ENCODE measurements around the gene TMEFF1.

Gene TMEFF1, protein sequence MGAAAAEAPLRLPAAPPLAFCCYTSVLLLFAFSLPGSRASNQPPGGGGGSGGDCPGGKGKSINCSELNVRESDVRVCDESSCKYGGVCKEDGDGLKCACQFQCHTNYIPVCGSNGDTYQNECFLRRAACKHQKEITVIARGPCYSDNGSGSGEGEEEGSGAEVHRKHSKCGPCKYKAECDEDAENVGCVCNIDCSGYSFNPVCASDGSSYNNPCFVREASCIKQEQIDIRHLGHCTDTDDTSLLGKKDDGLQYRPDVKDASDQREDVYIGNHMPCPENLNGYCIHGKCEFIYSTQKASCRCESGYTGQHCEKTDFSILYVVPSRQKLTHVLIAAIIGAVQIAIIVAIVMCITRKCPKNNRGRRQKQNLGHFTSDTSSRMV
- total RNA-seq, result 0 reads per million in 3 donors

- no peaks in the 10 kb centered on the region for H3K36me3 ChIP-seq (ENCODE audit: control insufficient read depth, insufficient read depth, low read length)
- peaks cover 16% of the 10 kb centered on the region for H3K27me3 ChIP-seq (replicated peaks; ENCODE audit: control insufficient read depth, insufficient read depth, low read length, poor library complexity, severe bottlenecking)
- H3K4me3 ChIP-seq (ENCODE audit: insufficient read depth, low read depth, low read length, poor library complexity, severe bottlenecking), result peak within 1 kb of the TSS; percentile 45
- peak in 1 of 3 donors; percentile 2 for DNase-seq
- H3K4me1 ChIP-seq (ENCODE audit: control insufficient read depth, insufficient read depth, low read length, poor library complexity, severe bottlenecking), result no peaks in the 10 kb centered on the region
- no peaks in the 10 kb centered on the region for H3K9me3 ChIP-seq (ENCODE audit: control insufficient read depth, low read length)
- H3K27ac ChIP-seq (ENCODE audit: insufficient read depth, low read length, poor library complexity, severe bottlenecking), result no peak within 1 kb of the TSS
Measured at GRCh38 chr9:100472788-100473275, at the start of gene TMEFF1. Gene TMEFF1 (plus strand): TSS chr9:100473149. CDS start chr9:100473545, 396 bp downstream.

DNA sequence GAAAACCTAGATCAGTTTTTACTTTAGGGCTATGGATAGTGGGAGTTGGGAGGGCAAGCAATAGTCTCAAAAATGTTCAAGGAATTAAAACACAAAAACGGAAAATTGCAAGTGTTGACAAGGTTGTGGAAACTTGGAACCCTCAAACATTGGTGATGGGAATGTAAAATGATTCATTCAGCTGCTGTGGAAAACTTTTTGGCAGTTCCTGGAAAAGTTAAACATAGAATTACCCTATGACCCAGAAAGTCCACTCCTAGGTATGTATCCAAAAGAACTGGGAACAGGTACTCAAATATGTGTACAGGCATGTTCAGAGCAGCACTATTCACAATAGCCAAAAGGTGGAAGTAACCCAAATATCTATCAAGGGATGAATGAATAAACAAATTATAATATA is 47.2 kb upstream of the TMEFF1 start:
- no peak for DNase-seq
- Histone ChIP-seq H3K27me3 (replicated peaks; ENCODE audit: control insufficient read depth, insufficient read depth, low read length, poor library complexity, severe bottlenecking) (no peaks in the 10 kb centered on the region), H3K4me3 (ENCODE audit: insufficient read depth, low read depth, low read length, poor library complexity, severe bottlenecking) (no peak overlapping the region), H3K4me1 (ENCODE audit: control insufficient read depth, insufficient read depth, low read length, poor library complexity, severe bottlenecking) (peaks cover 10% of the 10 kb centered on the region), H3K36me3 (ENCODE audit: control insufficient read depth, insufficient read depth, low read length) (no peaks in the 10 kb centered on the region), H3K9me3 (ENCODE audit: control insufficient read depth, low read length) (no peaks in the 10 kb centered on the region), H3K27ac (ENCODE audit: insufficient read depth, low read length, poor library complexity, severe bottlenecking) (no peak overlapping the region)

GRCh38 chr9:100426189-100426529 is 46.8 kb upstream of the TMEFF1 start:
- Histone ChIP-seq H3K9me3 (ENCODE audit: control insufficient read depth, low read length) (no peaks in the 10 kb centered on the region), H3K4me1 (ENCODE audit: control insufficient read depth, insufficient read depth, low read length, poor library complexity, severe bottlenecking) (peaks cover 10% of the 10 kb centered on the region), H3K27ac (ENCODE audit: insufficient read depth, low read length, poor library complexity, severe bottlenecking) (no peak overlapping the region), H3K36me3 (ENCODE audit: control insufficient read depth, insufficient read depth, low read length) (no peaks in the 10 kb centered on the region), H3K27me3 (replicated peaks; ENCODE audit: control insufficient read depth, insufficient read depth, low read length, poor library complexity, severe bottlenecking) (no peaks in the 10 kb centered on the region), H3K4me3 (ENCODE audit: insufficient read depth, low read depth, low read length, poor library complexity, severe bottlenecking) (peak overlapping the region; percentile 80)
- DNase-seq, result no peak

DNA sequence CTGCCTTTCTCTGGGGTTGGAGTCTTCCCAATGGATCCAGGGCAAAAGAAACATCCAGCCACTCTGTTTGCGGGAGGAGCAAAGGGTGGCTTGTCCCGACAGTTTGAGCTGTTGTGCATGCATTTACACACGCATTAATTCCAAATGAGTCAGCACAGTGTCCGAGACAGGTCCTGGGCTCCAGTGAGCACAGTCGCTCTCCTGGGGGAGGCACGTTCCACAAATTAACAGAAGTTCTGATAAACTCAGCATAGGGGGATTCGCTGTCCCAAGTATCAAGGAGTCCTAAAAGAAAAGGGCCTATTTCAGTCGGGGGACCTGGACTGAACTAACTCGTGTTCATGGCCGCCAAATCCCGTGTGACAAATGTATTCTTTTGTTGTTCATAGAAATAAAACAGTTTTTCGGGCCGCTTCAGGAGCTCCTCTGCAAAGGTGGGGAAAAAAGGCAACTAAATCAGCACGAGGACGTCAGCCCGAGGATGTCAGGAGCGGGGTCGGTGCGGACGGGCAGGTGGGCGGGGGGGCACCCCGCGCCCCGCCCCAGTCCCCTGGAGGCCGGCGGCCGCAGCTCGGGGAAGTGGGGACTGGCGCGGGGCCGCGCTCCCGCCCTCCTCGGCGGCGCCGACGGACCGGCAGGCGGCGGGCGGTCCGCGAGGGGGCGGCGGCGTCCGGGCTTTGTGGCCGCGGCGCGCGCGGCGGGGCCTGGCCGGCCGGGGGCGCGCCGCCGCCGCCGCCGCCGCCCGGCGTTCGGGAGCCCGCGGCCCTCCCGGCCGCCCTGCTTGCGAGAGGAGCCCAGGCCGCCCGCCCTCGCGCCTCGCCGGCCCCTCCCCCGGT is 46.2 kb upstream of the TMEFF1 start, which contains the start of gene MSANTD3:
Gene MSANTD3, plus strand, starts transcription at position 614 of the 836 bp plus-strand sequence. CDS start 14,796 bp downstream, outside the sequence.
- no peaks in the 10 kb centered on the region for H3K27me3 ChIP-seq (replicated peaks; ENCODE audit: control insufficient read depth, insufficient read depth, low read length, poor library complexity, severe bottlenecking)
- H3K27ac ChIP-seq (ENCODE audit: insufficient read depth, low read length, poor library complexity, severe bottlenecking), result peak within 1 kb of the TSS; percentile 51
- peak within 1 kb of the TSS; percentile 80 for H3K4me3 ChIP-seq (ENCODE audit: insufficient read depth, low read depth, low read length, poor library complexity, severe bottlenecking)
- peak; percentile 24 to 49 (median 34) for DNase-seq
- H3K36me3 ChIP-seq (ENCODE audit: control insufficient read depth, insufficient read depth, low read length), result no peaks in the 10 kb centered on the region
- no peaks in the 10 kb centered on the region for H3K9me3 ChIP-seq (ENCODE audit: control insufficient read depth, low read length)
- peaks cover 10% of the 10 kb centered on the region for H3K4me1 ChIP-seq (ENCODE audit: control insufficient read depth, insufficient read depth, low read length, poor library complexity, severe bottlenecking)

DNA sequence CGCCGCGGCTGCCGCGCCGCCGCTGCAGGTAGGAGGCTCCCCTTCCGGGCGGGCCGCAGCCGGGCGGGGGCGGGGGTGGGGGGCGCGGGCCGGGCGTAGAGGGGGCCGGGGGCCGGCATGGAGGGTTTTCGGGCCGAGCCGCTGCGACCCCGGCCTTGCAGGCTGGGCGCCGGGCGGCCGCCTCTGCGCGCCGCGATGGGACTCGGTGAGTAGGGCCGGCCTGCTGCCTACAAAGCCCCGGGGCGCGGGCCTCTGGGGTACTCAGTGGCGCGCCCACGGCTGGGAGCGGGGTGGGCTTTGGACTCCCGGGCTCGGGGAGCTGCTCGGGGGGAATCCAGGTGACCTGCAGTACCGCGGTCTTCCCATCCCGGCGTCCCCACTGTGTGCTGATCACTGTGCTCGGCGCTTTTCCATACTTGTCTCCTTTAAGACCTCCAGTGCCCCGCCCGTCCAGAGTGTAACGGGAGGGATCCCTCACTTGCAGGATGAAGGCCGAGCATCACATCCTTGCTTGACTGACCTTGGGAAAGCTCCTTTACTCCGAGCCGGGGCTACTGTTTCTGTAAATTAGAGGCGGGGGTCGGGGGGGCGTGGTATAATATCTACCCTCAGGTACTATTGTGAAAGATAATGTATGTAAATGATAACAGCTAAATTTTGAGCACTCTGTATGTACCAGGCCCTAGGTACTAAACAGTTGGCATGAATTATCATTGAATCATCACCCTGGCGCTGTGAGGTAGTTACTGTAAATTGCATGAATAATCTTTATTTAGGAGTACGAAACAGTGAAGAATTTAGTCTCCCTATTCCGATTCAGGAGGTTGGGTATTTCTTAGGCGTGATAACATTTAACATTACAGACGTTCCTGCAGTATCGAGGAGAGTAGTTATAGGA is 45.3 kb upstream of the TMEFF1 start:
- H3K4me3 ChIP-seq (ENCODE audit: insufficient read depth, low read depth, low read length, poor library complexity, severe bottlenecking), result peak overlapping the region; percentile 72
- peak in 1 of 3 donors; percentile 3 for DNase-seq
- no peaks in the 10 kb centered on the region for H3K36me3 ChIP-seq (ENCODE audit: control insufficient read depth, insufficient read depth, low read length)
- no peaks in the 10 kb centered on the region for H3K9me3 ChIP-seq (ENCODE audit: control insufficient read depth, low read length)
- no peaks in the 10 kb centered on the region for H3K27me3 ChIP-seq (replicated peaks; ENCODE audit: control insufficient read depth, insufficient read depth, low read length, poor library complexity, severe bottlenecking)
- peak overlapping the region; percentile 51 for H3K27ac ChIP-seq (ENCODE audit: insufficient read depth, low read length, poor library complexity, severe bottlenecking)
- peaks cover 10% of the 10 kb centered on the region for H3K4me1 ChIP-seq (ENCODE audit: control insufficient read depth, insufficient read depth, low read length, poor library complexity, severe bottlenecking)

DNA sequence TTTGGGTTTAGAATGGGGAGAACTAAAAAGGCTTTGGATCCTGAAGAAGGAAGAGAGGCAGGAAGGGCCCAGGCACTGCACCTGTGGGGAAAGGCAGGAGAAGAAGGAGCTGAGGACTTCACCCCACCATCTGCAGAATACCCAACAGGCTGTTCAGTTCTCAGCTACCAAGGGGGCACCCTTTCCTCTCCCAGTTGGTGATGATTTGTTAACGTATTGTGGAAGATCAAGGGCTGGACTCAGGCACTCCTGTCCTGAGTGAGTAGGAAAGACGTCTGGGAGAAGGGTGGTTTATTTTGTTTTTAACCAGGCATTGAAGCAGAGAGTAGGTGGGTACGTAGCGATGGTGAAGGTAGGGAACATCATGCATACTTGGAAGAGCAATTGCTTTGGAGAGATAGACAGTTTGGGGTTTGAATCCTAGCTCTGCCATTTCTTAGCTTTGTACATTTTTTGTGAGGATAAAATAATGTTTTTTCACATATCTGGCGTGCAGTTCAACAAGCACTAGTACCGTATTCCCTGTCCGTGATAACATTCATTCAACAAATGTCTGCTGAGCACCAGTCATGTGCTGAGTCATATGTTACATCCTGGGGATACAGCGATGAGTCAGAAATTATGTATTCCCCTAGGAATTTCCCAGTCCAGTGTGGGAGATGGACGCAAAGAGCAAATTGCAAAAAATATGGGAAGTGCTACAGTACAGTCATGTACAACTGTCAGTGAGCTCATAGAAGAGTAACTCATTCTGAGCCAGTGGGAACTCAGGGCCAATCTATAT is 43.9 kb upstream of the TMEFF1 start:
- Histone ChIP-seq H3K4me3 (ENCODE audit: insufficient read depth, low read depth, low read length, poor library complexity, severe bottlenecking) (no peak overlapping the region), H3K27ac (ENCODE audit: insufficient read depth, low read length, poor library complexity, severe bottlenecking) (no peak overlapping the region), H3K9me3 (ENCODE audit: control insufficient read depth, low read length) (no peaks in the 10 kb centered on the region), H3K36me3 (ENCODE audit: control insufficient read depth, insufficient read depth, low read length) (no peaks in the 10 kb centered on the region), H3K4me1 (ENCODE audit: control insufficient read depth, insufficient read depth, low read length, poor library complexity, severe bottlenecking) (peaks cover 10% of the 10 kb centered on the region), H3K27me3 (replicated peaks; ENCODE audit: control insufficient read depth, insufficient read depth, low read length, poor library complexity, severe bottlenecking) (no peaks in the 10 kb centered on the region)
- no peak for DNase-seq

DNA sequence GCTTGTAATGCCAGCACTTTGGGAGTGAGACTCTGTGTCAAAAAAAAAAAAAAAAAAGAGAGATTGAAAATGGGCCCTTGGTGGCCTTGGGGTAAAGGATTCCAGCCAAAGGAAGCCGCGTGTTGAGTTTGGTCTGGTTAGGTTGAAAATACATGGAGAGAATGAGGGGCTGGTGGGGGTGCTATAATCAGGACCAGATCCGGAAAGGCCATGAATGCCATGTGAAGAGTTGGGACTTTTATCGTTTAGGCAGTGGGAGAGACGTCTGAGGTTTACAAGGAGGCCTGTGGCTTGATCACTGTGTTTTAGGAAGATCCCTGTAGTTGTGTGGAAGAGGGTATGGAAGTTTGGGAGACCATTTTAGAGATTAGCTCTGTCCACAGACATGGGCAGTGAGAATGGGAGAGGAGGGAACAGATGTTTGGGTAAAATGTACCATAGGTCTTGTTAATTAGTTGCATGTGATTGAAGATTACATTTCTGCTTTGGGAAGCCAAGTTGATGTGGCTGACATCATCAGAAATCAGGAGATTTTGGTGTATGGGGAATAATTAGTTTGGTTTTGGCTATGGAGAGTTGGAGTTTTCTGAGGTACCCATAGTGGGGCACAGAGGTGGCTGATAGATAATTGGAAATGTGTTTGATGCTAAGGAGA is 42.5 kb upstream of the TMEFF1 start:
- Histone ChIP-seq H3K27me3 (replicated peaks; ENCODE audit: control insufficient read depth, insufficient read depth, low read length, poor library complexity, severe bottlenecking) (no peaks in the 10 kb centered on the region), H3K4me1 (ENCODE audit: control insufficient read depth, insufficient read depth, low read length, poor library complexity, severe bottlenecking) (peaks cover 10% of the 10 kb centered on the region), H3K9me3 (ENCODE audit: control insufficient read depth, low read length) (no peaks in the 10 kb centered on the region), H3K36me3 (ENCODE audit: control insufficient read depth, insufficient read depth, low read length) (no peaks in the 10 kb centered on the region), H3K4me3 (ENCODE audit: insufficient read depth, low read depth, low read length, poor library complexity, severe bottlenecking) (no peak overlapping the region), H3K27ac (ENCODE audit: insufficient read depth, low read length, poor library complexity, severe bottlenecking) (no peak overlapping the region)
- no peak for DNase-seq

GRCh38 chr9:100431886-100432285 is 41.1 kb upstream of the TMEFF1 start:
- H3K4me3 ChIP-seq (ENCODE audit: insufficient read depth, low read depth, low read length, poor library complexity, severe bottlenecking), result no peak overlapping the region
- H3K36me3 ChIP-seq (ENCODE audit: control insufficient read depth, insufficient read depth, low read length), result no peaks in the 10 kb centered on the region
- no peak overlapping the region for H3K27ac ChIP-seq (ENCODE audit: insufficient read depth, low read length, poor library complexity, severe bottlenecking)
- no peaks in the 10 kb centered on the region for H3K27me3 ChIP-seq (replicated peaks; ENCODE audit: control insufficient read depth, insufficient read depth, low read length, poor library complexity, severe bottlenecking)
- H3K4me1 ChIP-seq (ENCODE audit: control insufficient read depth, insufficient read depth, low read length, poor library complexity, severe bottlenecking), result peaks cover 10% of the 10 kb centered on the region
- no peak for DNase-seq
- H3K9me3 ChIP-seq (ENCODE audit: control insufficient read depth, low read length), result no peaks in the 10 kb centered on the region

Data from effector memory CD4-positive, alpha-beta T cell (primary cell).